ENCODE data around the gene LTC4S. TPM values are rescaled to one million over a fixed set of nuclear protein-coding genes. Genes with fewer than 3 reads are reported as not detected.
A peak's percentile ranks its signal among the peaks of the same experiment; 100 is the strongest.

Gene LTC4S
- total and polyA plus RNA-seq, 9 of the 15 experiments (the other 6 are each of a cell fraction or from before 2014, with no cell fraction given), result 0.17 to 0.77 (median 0.75) TPM; not detected in 6

GRCh38 chr5:179819296-179820126 is 25.7 kb downstream of the LTC4S start (continued):
- TF ChIP-seq NR2C1 (IDR thresholded peaks at IDR 0.05) (no peak), NR2C1 (tag; IDR thresholded peaks at IDR 0.05) (peak; percentile 68; the same call in 1 of the 2 replicates), DIDO1 (tag; IDR thresholded peaks at IDR 0.05; ENCODE audit: low read depth) (no peak), ZNF146 (CRISPR knock-in tag; IDR thresholded peaks at IDR 0.05; ENCODE audit: unreplicated experiment) (no peak), PCBP1 (IDR thresholded peaks at IDR 0.05; ENCODE audit: low read depth, low read length, poor library complexity, severe bottlenecking) (peak; percentile 75), KDM5B (IDR thresholded peaks at IDR 0.05; ENCODE audit: insufficient replicate concordance, low read depth, low read length) (no peak), ZNF696 (CRISPR knock-in tag; conservative IDR thresholded peaks at IDR 0.05) (no peak), MBD2 (IDR thresholded peaks at IDR 0.05; ENCODE audit: borderline replicate concordance, low read depth) (no peak), ZNF274 (IDR thresholded peaks at IDR 0.05; ENCODE audit: borderline replicate concordance, low read depth, low read length) (no peak), JUND (IDR thresholded peaks at IDR 0.05; ENCODE audit: borderline replicate concordance, low read depth, low read length) (peak; percentile 38), JUND (tag; IDR thresholded peaks at IDR 0.05; ENCODE audit: borderline replicate concordance, low read depth, low read length) (peak; percentile 13; the same call in 2 of the 3 replicates), ARID3A (IDR thresholded peaks at IDR 0.05; ENCODE audit: borderline replicate concordance, low read depth, low read length) (no peak), KAT8 (IDR thresholded peaks at IDR 0.05; ENCODE audit: low read depth) (no peak), NELFE (IDR thresholded peaks at IDR 0.05; ENCODE audit: insufficient read depth, insufficient read length) (no peak), ZNF318 (IDR thresholded peaks at IDR 0.05; ENCODE audit: borderline replicate concordance in 1 of 2, low read depth in 1 of 2) (no peak), CHD1 (IDR thresholded peaks at IDR 0.05; ENCODE audit: low read length) (no peak), TBL1XR1 (IDR thresholded peaks at IDR 0.05; ENCODE audit: low read length in 2 of 2) (no peak), ATF1 (CRISPR knock-in tag; IDR thresholded peaks at IDR 0.05) (no peak), ATF1 (tag; IDR thresholded peaks at IDR 0.05) (no peak)

Data from K562 (cell line).